Anterior cingulate cortex (tissue), 58 donors: Measurements from ENCODE around the gene FASLG.
"Not testable (repeated sequence)": the region's sequence is repeated elsewhere in the genome, so short reads cannot be mapped to it uniquely, and the experiment has no call there.

Experiments used
- DNase-seq, 58 donors: peaks; one replicate each; lab custom pipeline; 2025; lab: John Stamatoyannopoulos, UW

Gene FASLG

DNA sequence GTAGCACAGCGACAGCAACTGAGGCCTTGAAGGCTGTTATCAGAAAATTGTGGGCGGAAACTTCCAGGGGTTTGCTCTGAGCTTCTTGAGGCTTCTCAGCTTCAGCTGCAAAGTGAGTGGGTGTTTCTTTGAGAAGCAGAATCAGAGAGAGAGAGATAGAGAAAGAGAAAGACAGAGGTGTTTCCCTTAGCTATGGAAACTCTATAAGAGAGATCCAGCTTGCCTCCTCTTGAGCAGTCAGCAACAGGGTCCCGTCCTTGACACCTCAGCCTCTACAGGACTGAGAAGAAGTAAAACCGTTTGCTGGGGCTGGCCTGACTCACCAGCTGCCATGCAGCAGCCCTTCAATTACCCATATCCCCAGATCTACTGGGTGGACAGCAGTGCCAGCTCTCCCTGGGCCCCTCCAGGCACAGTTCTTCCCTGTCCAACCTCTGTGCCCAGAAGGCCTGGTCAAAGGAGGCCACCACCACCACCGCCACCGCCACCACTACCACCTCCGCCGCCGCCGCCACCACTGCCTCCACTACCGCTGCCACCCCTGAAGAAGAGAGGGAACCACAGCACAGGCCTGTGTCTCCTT, at the start of gene FASLG:
Gene FASLG, plus strand, starts transcription at position 233 of the 583 bp plus-strand sequence. Its CDS starts 99 bp downstream, at position 332.
- no peak for DNase-seq

- DNase-seq: no peak
Observed at GRCh38 chr1:172609528-172609927, 49.4 kb upstream of the FASLG start.

GRCh38 chr1:172612478-172612877, 46.4 kb upstream of the FASLG start:
- DNase-seq: no peak

DNA sequence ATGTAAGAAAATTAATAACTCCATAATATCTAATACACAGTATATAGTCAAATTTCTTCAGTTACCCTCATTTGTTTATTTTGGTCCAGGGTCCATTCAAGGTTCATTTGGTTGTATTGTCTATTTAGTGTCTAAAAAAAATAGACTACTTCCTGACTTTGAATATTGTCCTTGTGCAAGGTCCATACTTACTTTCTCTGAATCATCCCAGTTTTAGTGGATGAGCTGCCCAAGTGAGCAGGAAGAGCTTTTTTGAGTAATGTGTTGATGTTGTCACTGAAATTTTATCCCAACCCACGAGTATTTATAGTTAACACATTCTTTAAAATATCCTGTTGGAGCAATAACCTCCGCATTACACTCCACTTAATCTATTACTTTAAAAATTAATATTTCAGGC, 45.6 kb upstream of the FASLG start:
- DNase-seq: no peak

DNA sequence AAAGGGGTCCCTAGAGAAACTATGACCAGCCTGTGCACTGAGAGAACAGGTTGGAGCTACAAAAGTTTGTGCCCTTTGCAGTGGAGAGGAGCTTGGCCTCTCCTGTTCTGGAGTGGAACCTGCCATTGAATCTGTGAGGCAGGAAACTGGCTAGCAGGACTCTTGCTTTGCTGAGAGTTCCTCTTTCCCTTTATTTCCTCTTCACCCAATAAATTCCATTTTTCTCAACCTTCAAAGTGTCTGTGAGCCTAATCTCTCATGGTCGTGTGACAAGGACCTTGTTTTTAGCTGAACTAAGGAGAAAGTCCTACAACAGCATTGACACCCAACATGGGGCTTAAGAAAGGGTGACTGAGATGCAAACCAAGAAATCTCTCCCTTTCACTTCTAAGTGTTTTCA, 42.7 kb upstream of the FASLG start:
- DNase-seq: no peak

DNA sequence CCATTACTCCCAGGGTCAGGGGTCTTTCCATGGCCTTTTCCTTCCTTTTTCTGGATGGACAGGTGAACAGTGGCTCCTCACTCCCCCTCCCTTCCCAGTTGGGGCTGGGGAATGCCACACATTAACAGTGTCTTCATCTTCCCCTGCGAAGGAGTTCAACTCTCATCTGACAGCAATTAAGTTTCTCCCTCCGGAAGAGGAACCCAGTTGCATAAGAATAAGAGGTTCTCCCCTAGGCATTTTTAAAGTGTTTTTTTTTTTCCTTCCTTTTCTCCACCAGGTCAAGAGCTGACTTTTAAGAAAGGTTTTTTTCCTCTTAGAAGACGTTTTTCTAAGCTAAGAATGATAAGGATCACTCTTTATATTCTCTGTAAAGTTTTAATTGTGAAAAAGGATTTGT, 42.3 kb upstream of the FASLG start:
- DNase-seq: no peak

GRCh38 chr1:172620603-172621002, 38.3 kb upstream of the FASLG start:
- DNase-seq: not testable (repeated sequence)

DNA sequence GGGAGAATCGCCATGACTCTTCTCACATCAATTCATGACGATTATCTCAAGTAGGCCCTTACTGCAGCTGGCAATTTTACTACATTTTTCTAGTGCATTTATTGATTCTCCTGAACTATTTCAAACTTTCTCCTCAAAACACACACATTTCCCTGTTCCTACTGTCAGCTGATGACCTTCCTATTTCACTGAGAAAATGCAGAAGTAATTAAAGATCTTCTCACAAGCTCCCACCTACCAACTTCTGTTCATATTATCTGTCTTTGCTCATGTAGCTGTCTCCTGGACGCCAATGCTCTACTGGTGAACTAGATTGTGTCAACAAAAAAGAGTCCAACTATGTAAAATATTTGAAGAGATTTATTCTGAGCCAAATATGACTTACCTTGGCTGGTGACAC, 36.4 kb upstream of the FASLG start:
- no peak for DNase-seq

GRCh38 chr1:172623748-172624147, 35.2 kb upstream of the FASLG start:
- no peak for DNase-seq

DNA sequence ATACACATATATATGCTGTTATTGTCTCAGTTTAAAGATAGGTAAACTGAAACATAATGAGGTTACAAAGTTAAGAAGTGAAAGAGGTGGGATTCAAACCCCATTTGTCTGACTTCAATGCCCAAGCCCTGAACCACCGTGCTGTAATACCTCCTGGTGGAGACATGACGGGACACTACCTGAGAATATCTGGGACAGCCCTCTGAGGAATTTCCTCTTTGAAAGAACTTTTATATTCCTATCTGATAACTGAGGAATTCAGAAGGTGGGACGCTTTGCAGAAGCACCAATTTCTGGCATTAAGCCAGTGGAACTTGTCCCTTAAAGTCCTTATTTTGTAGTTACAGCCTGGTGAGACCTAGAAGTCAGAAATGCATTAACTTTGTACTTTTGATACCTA, 32.1 kb upstream of the FASLG start:
- no peak for DNase-seq

DNA sequence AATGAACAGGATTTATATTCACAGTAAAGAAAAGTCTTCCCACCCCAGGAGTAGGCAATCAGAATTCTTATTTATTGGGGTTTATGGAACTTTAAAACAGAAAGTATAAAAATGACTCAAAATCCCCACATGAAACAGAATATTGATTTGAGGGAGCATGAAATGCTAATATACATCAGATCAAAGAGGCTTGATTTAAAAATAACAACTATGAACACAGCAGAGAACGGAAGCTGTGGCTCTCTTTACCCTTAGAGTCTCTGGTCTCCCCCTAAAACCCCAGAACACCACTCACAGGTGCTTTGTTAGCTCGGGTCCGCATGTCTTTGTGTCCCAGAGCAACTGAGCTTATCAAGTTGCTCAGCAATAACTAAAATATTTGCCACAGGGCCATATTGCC, 31.2 kb upstream of the FASLG start:
- no peak for DNase-seq

- no peak for DNase-seq
Observed at GRCh38 chr1:172628401-172628800, 30.5 kb upstream of the FASLG start.

- no peak for DNase-seq
Observed at GRCh38 chr1:172629170-172629569, 29.7 kb upstream of the FASLG start.

DNA sequence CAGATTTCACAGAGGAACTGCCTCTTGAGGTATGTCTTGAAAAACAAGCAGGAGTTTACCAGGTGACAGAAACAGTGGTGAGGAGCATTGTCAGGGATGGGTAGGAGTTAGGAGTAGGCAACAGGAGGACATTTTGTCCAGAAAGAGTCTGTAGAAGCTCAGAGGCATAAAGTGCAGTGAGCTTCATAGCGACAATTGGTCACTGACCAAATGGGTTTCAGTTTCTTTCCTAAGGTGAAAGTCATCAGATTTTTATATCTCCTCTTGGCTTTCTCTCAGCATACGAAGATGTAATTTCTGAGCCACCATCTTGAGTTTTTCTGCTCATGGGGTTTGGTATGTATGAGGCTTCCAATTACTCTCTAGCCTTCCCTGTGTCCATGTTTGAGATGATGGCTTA, 29.3 kb upstream of the FASLG start:
- DNase-seq: no peak

DNA sequence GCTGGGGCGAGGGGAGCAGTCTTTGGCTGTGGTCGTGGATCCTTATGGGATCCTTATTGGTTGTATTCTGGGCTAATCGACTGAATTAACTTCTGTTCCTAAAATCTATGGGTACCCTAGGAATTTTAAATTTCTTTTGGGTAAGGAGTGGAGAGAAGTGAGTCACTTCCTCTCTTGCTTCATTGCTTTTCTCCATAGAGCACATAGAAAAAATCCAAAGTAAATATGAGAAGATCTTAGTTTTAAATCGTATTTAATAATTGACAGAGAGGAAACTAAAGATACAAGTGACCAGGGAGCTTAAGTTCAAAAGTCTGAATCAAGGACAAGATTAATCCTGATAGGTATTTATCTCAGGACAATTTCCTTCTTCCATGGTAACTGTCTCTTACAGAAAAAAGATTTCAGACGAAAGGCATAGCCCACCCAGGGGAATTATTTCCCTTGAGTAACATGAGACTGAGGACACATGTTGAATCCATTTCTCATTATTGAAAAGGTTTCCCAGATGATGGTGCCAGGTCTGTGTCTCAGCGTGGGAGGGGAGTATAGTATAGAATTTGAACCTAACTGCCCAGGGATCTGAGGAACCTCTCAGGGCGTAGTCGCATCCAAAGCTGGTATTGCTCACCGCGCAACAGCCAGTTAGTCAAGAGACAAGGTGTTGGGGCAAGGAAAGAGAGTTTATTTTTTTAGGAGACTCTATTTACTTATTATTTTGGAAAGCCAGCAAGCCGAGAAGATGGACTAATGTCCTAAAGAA, 28.7 kb upstream of the FASLG start:
- no peak for DNase-seq

GRCh38 chr1:172630868-172631267, 28.0 kb upstream of the FASLG start:
- no peak for DNase-seq

DNA sequence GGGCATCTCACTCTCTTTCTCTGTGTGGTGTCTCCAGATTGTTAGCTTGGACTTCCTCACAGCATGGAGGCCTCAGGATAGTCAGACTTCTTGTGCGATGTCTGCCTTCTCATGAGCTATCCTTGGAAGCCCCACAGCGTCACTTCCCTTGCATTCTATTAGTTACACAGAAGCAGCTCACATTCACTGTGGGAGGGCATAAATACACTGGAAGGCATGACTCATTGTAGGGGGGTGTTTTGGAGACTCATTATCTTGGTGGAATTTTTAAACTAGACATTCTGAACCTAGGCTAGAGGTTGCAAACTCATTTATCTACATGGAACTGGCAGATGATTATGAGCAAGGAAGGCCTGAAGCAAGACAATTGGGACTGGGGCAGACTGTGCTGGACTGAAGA, 21.4 kb upstream of the FASLG start:
- DNase-seq: no peak

- no peak for DNase-seq
Observed at GRCh38 chr1:172638249-172638648, 20.7 kb upstream of the FASLG start.

GRCh38 chr1:172638885-172639831, 19.7 kb upstream of the FASLG start:
- DNase-seq: no peak

- DNase-seq: no peak
Observed at GRCh38 chr1:172640111-172640510, 18.8 kb upstream of the FASLG start.

GRCh38 chr1:172641492-172641891, 17.4 kb upstream of the FASLG start:
- DNase-seq: no peak
